Effector memory CD4-positive, alpha-beta T cell (primary cell): ENCODE data around the gene EFCAB14.

ENCODE experiments used
- DNase-seq, 3 donors: peaks; one replicate each; pipeline ENCODE4 v3.0.0-alpha.2; 2020
- H3K27ac ChIP-seq: 2 replicates; pipeline ENCODE4 v1.7.0; 2013; ENCODE audit warnings: mild to moderate bottlenecking, low read length, moderate library complexity; ENCODE audit not compliant: insufficient read depth, poor library complexity, severe bottlenecking
- H3K27me3 ChIP-seq: replicated peaks from 2 replicates; pipeline ENCODE4 v1.7.0; 2013; ENCODE audit warnings: mild to moderate bottlenecking, low read length; ENCODE audit not compliant: insufficient read depth, control insufficient read depth, poor library complexity, severe bottlenecking
- H3K36me3 ChIP-seq: 2 replicates; pipeline ENCODE4 v1.7.0; 2013; ENCODE audit warnings: mild to moderate bottlenecking, low read length, moderate library complexity; ENCODE audit not compliant: control insufficient read depth, insufficient read depth
- H3K4me1 ChIP-seq: 2 replicates; pipeline ENCODE4 v1.7.0; 2013; ENCODE audit warnings: low read length, mild to moderate bottlenecking; ENCODE audit not compliant: control insufficient read depth, insufficient read depth, poor library complexity, severe bottlenecking
- H3K4me3 ChIP-seq: 2 replicates; pipeline ENCODE4 v1.7.0; 2013; ENCODE audit warnings: low read length, low read depth, mild to moderate bottlenecking; ENCODE audit not compliant: insufficient read depth, poor library complexity, severe bottlenecking
- H3K9me3 ChIP-seq: 2 replicates; pipeline ENCODE4 v1.7.0; 2013; ENCODE audit warnings: mild to moderate bottlenecking, low read length, moderate library complexity; ENCODE audit not compliant: control insufficient read depth

The EFCAB14 gene

GRCh38 chr1:46635205-46635604 is 83.7 kb downstream of the EFCAB14 start:
- DNase-seq: no peak
- Histone ChIP-seq H3K4me3 (no peak overlapping the region), H3K27ac (no peak overlapping the region), H3K9me3 (no peaks in the 10 kb centered on the region), H3K27me3 (no peaks in the 10 kb centered on the region), H3K4me1 (no peaks in the 10 kb centered on the region), H3K36me3 (peaks cover 45% of the 10 kb centered on the region)

GRCh38 chr1:46630719-46631118 is 88.2 kb downstream of the EFCAB14 start:
- Histone ChIP-seq H3K4me3 (no peak overlapping the region), H3K36me3 (peaks cover 37% of the 10 kb centered on the region)

More at GRCh38 chr1:46630719-46631118, 88.2 kb downstream of the EFCAB14 start:
- no peak for DNase-seq
- no peaks in the 10 kb centered on the region for H3K4me1 ChIP-seq
- H3K27me3 ChIP-seq: no peaks in the 10 kb centered on the region
- no peaks in the 10 kb centered on the region for H3K9me3 ChIP-seq
- H3K27ac ChIP-seq: no peak overlapping the region
